ENCODE results near the gene ARHGAP24.

ARHGAP24 gene

GRCh38 chr4:85697854-85698253, 222.9 kb downstream of the ARHGAP24 start:
- DNase-seq (ENCODE audit: low spot score) = no peak

GRCh38 chr4:85700362-85700761, 225.4 kb downstream of the ARHGAP24 start:
- DNase-seq (ENCODE audit: low spot score) = peak; percentile 46

- peak; percentile 86 for DNase-seq (ENCODE audit: low spot score)
These were observed 226.9 kb downstream of the ARHGAP24 start for GRCh38 chr4:85701861-85702321.

GRCh38 chr4:85703096-85703495, 228.1 kb downstream of the ARHGAP24 start:
- peak; percentile 40 for DNase-seq (ENCODE audit: low spot score)

GRCh38 chr4:85707611-85708010, 232.7 kb downstream of the ARHGAP24 start:
- DNase-seq (ENCODE audit: low spot score) = peak; percentile 55

GRCh38 chr4:85708468-85708867, 233.5 kb downstream of the ARHGAP24 start:
- DNase-seq (ENCODE audit: low spot score) = no peak

- no peak for DNase-seq (ENCODE audit: low spot score)
These were observed 238.1 kb downstream of the ARHGAP24 start for GRCh38 chr4:85713005-85713404.

- DNase-seq (ENCODE audit: low spot score) = no peak
These were observed 241.2 kb downstream of the ARHGAP24 start for GRCh38 chr4:85715991-85716737.

- no peak for DNase-seq (ENCODE audit: low spot score)
These were observed 242.4 kb downstream of the ARHGAP24 start for GRCh38 chr4:85717351-85717750.

- no peak for DNase-seq (ENCODE audit: low spot score)
These were observed 242.9 kb downstream of the ARHGAP24 start for GRCh38 chr4:85717847-85718246.

GRCh38 chr4:85720735-85721134, 245.8 kb downstream of the ARHGAP24 start:
- no peak for DNase-seq (ENCODE audit: low spot score)

- DNase-seq (ENCODE audit: low spot score) = no peak
These were observed 247.5 kb downstream of the ARHGAP24 start for GRCh38 chr4:85722401-85722800.

- no peak for DNase-seq (ENCODE audit: low spot score)
These were observed 247.9 kb downstream of the ARHGAP24 start for GRCh38 chr4:85722807-85723206.

- peak; percentile 46 for DNase-seq (ENCODE audit: low spot score)
These were observed 250.0 kb downstream of the ARHGAP24 start for GRCh38 chr4:85724791-85725563.

GRCh38 chr4:85725721-85726170, 250.8 kb downstream of the ARHGAP24 start:
- peak; percentile 77 for DNase-seq (ENCODE audit: low spot score)

- no peak for DNase-seq (ENCODE audit: low spot score)
These were observed 251.6 kb downstream of the ARHGAP24 start for GRCh38 chr4:85726555-85726954.

- DNase-seq (ENCODE audit: low spot score) = no peak
These were observed 253.5 kb downstream of the ARHGAP24 start for GRCh38 chr4:85728464-85728863.

GRCh38 chr4:85732124-85732523, 257.2 kb downstream of the ARHGAP24 start:
- no peak for DNase-seq (ENCODE audit: low spot score)

GRCh38 chr4:85733798-85734197, 258.8 kb downstream of the ARHGAP24 start:
- no peak for DNase-seq (ENCODE audit: low spot score)

- no peak for DNase-seq (ENCODE audit: low spot score)
These were observed 259.5 kb downstream of the ARHGAP24 start for GRCh38 chr4:85734424-85734831.

GRCh38 chr4:85736571-85736970, 261.6 kb downstream of the ARHGAP24 start:
- no peak for DNase-seq (ENCODE audit: low spot score)

GRCh38 chr4:85737254-85737653, 262.3 kb downstream of the ARHGAP24 start:
- no peak for DNase-seq (ENCODE audit: low spot score)

GRCh38 chr4:85738721-85739120, 263.8 kb downstream of the ARHGAP24 start:
- no peak for DNase-seq (ENCODE audit: low spot score)

Measured in NAMALWA (cell line).